AG04450 (cell line): ENCODE data around the gene DUSP3. TPM values are rescaled to one million over a fixed set of nuclear protein-coding genes. Genes with fewer than 3 reads are reported as not detected.

ENCODE experiments used
- CTCF ChIA-PET: fragments of 300-600, 350-600 bp; formaldehyde crosslinking; extraction: SDS; loops from one replicate; lab custom pipeline; 2022; ENCODE audit warnings: antibody characterized with exemption, inconsistent platforms; lab: Charles Lee
- POLR2A ChIA-PET: fragments of 350-600 bp; formaldehyde crosslinking; extraction: SDS; loops from one replicate; lab custom pipeline; 2021; ENCODE audit warnings: antibody characterized with exemption, inconsistent platforms; lab: Yijun Ruan, JAX
- DNase-seq: peaks from one replicate; pipeline ENCODE4 v3.0.0-alpha.2; 2011; ENCODE audit warnings: low read depth, low spot score
- H3K27ac ChIP-seq: one replicate; pipeline ENCODE4 v1.5.1; 2012; ENCODE audit warnings: low read depth, low read length, control low read depth
- H3K27me3 ChIP-seq: one replicate; pipeline ENCODE4 v1.6.0; 2012; ENCODE audit warnings: low read length; ENCODE audit not compliant: control insufficient read depth, insufficient read depth
- H3K4me3 ChIP-seq: 2 replicates; pipeline ENCODE4 v1.5.1; 2011; ENCODE audit warnings: mild to moderate bottlenecking, low read depth, low read length, control low read depth
- H3K9me3 ChIP-seq: 2 replicates; pipeline ENCODE4 v1.5.1; 2012; ENCODE audit warnings: low read length; ENCODE audit not compliant: control insufficient read depth, insufficient read depth
- CTCF ChIP-seq: IDR thresholded peaks from 2 replicates; pipeline ENCODE4 v1.5.1; 2011; ENCODE audit warnings: low read depth, low read length, control low read depth, inconsistent platforms
- polyA plus RNA-seq: library from polyadenylated mRNA; depleted of rRNA; stranded (reverse); fragments of >200 nt; gene quantifications from 2 replicates; pipeline ENCODE4 v1.2.3, GENCODE V29; 2011

Gene DUSP3
- polyA plus RNA-seq, 1 experiment = 45.9 TPM

- Histone ChIP-seq H3K27me3 (no peaks in the 10 kb centered on the region), H3K4me3 (no peak overlapping the region), H3K27ac (no peak overlapping the region), H3K9me3 (no peaks in the 10 kb centered on the region)
- TF ChIP-seq CTCF = no peak
- CTCF ChIA-PET = interaction anchor here (0.9 to 1.4 kb wide), 3 partner anchors 32 to 57 kb away, joined by 3 to 5 read pairs (median 3); no protein-coding TSS in a partner anchor
- DNase-seq = no peak
- POLR2A ChIA-PET = interaction anchor here (1.5 kb wide), 1 partner anchor 24 kb away, joined by 3 read pairs; no protein-coding TSS in a partner anchor
Observed at GRCh38 chr17:43734376-43734775, 44.4 kb downstream of the DUSP3 start.

- no peaks in the 10 kb centered on the region for H3K9me3 ChIP-seq
- H3K27me3 ChIP-seq = no peaks in the 10 kb centered on the region
- POLR2A ChIA-PET = interaction anchor here (1.5 kb wide), 1 partner anchor 24 kb away, joined by 3 read pairs; no protein-coding TSS in a partner anchor
- DNase-seq = no peak
- no peak overlapping the region for H3K4me3 ChIP-seq
- CTCF ChIA-PET = interaction anchor here (0.9 to 2.3 kb wide), 5 partner anchors 21 to 57 kb away, joined by 3 to 7 read pairs (median 5); no protein-coding TSS in a partner anchor
- TF ChIP-seq CTCF = no peak
- H3K27ac ChIP-seq = no peak overlapping the region
Observed at GRCh38 chr17:43733956-43734355, 44.8 kb downstream of the DUSP3 start.

- TF ChIP-seq CTCF = no peak
- peak; percentile 55 for DNase-seq
Observed at GRCh38 chr17:43732958-43733357, 45.8 kb downstream of the DUSP3 start.

GRCh38 chr17:43728081-43728480 is 50.7 kb downstream of the DUSP3 start:
- ChIA-PET CTCF (interaction anchor here (1.0 kb wide), 1 partner anchor 38 kb away, joined by 4 read pairs; no protein-coding TSS in a partner anchor), POLR2A (no interaction called here)
- no peak for DNase-seq
- Histone ChIP-seq H3K27ac (no peak overlapping the region), H3K9me3 (no peaks in the 10 kb centered on the region), H3K4me3 (no peak overlapping the region), H3K27me3 (no peaks in the 10 kb centered on the region)
- no peak for TF ChIP-seq CTCF

More at GRCh38 chr17:43732958-43733357, 45.8 kb downstream of the DUSP3 start:
- Histone ChIP-seq H3K27ac (peak overlapping the region; percentile 47), H3K9me3 (no peaks in the 10 kb centered on the region), H3K4me3 (no peak overlapping the region), H3K27me3 (no peaks in the 10 kb centered on the region)
- ChIA-PET CTCF (interaction anchor here (1.4 to 2.3 kb wide), 4 partner anchors 9 to 38 kb away, joined by 3 to 7 read pairs (median 5); no protein-coding TSS in a partner anchor), POLR2A (interaction anchor here (0.6 to 1.5 kb wide), 2 partner anchors 25 to 327 kb away, joined by 3 read pairs; no protein-coding TSS in a partner anchor)

GRCh38 chr17:43723697-43724359 is 54.9 kb downstream of the DUSP3 start:
- Histone ChIP-seq H3K27ac (no peak overlapping the region), H3K27me3 (no peaks in the 10 kb centered on the region), H3K9me3 (no peaks in the 10 kb centered on the region; the same call in 1 of the 2 replicates), H3K4me3 (no peak overlapping the region)
- ChIA-PET CTCF (interaction anchor here (0.9 to 1.0 kb wide), 2 partner anchors 9 to 29 kb away, joined by 3 to 4 read pairs; no protein-coding TSS in a partner anchor), POLR2A (no interaction called here)
- DNase-seq = no peak
- no peak for TF ChIP-seq CTCF
